NCI-H82 treated with DMSO at 0.1 percent for 48 hours (cell line): ENCODE data around the gene PRR20G.
"Not testable (repeated sequence)": the region's sequence is repeated elsewhere in the genome, so short reads cannot be mapped to it uniquely, and the experiment has no call there.

ENCODE experiments used
- DNase-seq: peaks from one replicate; lab custom pipeline; 2025; ENCODE audit not compliant: unreplicated experiment; lab: John Stamatoyannopoulos, UW

PRR20G gene

GRCh38 chr3:127299276-127299675 lies 11.4 kb upstream of the PRR20G start:
- no peak for DNase-seq

GRCh38 chr3:127296959-127297358 lies 9.1 kb upstream of the PRR20G start:
- DNase-seq = no peak

GRCh38 chr3:127296166-127296565 lies 8.3 kb upstream of the PRR20G start:
- DNase-seq = no peak

- not testable (repeated sequence) for DNase-seq
Measured at GRCh38 chr3:127293650-127294049, 5.8 kb upstream of the PRR20G start.

GRCh38 chr3:127291611-127292010 lies 3.8 kb upstream of the PRR20G start:
- no peak for DNase-seq

GRCh38 chr3:127291114-127291513 lies 3.3 kb upstream of the PRR20G start:
- no peak for DNase-seq

GRCh38 chr3:127289706-127290575 lies 2.1 kb upstream of the PRR20G start:
- no peak for DNase-seq

GRCh38 chr3:127288921-127289705 lies 1.3 kb upstream of the PRR20G start:
- no peak for DNase-seq

GRCh38 chr3:127288343-127288742 lies 497 bp upstream of the PRR20G start:
- DNase-seq = no peak

- no peak for DNase-seq
Measured at GRCh38 chr3:127286571-127287140, 1.2 kb downstream of the PRR20G start.

- DNase-seq = no peak
Measured at GRCh38 chr3:127284258-127284657, 3.6 kb downstream of the PRR20G start.

GRCh38 chr3:127277561-127277960 lies 10.3 kb downstream of the PRR20G start:
- DNase-seq = no peak

- DNase-seq = no peak
Measured at GRCh38 chr3:127276995-127277394, 10.9 kb downstream of the PRR20G start.

- no peak for DNase-seq
Measured at GRCh38 chr3:127276396-127276795, 11.4 kb downstream of the PRR20G start.

GRCh38 chr3:127275287-127275781 lies 12.5 kb downstream of the PRR20G start:
- DNase-seq = no peak

- no peak for DNase-seq
Measured at GRCh38 chr3:127274200-127274760, 13.6 kb downstream of the PRR20G start.

- no peak for DNase-seq
Measured at GRCh38 chr3:127273206-127273605, 14.6 kb downstream of the PRR20G start.

GRCh38 chr3:127266186-127266585 lies 21.7 kb downstream of the PRR20G start:
- no peak for DNase-seq

- DNase-seq = no peak
Measured at GRCh38 chr3:127265581-127265981, 22.3 kb downstream of the PRR20G start.

GRCh38 chr3:127264794-127265514 lies 22.9 kb downstream of the PRR20G start:
- no peak for DNase-seq

- no peak for DNase-seq
Measured at GRCh38 chr3:127264292-127264691, 23.6 kb downstream of the PRR20G start.
